ENCODE data around the gene CCT6B.

The CCT6B gene

GRCh38 chr17:34883106-34884000 lies 77.9 kb downstream of the CCT6B start:
- DNase-seq, result no peak

GRCh38 chr17:34879146-34879545 lies 82.1 kb downstream of the CCT6B start:
- DNase-seq, result no peak

Data from inflammatory macrophage (primary cell).